ENCODE measurements around the gene CCDC141. TPM values are rescaled to one million over a fixed set of nuclear protein-coding genes. Genes with fewer than 3 reads are reported as not detected.

CCDC141 gene
- total RNA-seq, 1 donor from 2014 or later = not detected

GRCh38 chr2:178913049-178913441, 136.9 kb downstream of the CCDC141 start:
- TF ChIP-seq, protein P1, sequence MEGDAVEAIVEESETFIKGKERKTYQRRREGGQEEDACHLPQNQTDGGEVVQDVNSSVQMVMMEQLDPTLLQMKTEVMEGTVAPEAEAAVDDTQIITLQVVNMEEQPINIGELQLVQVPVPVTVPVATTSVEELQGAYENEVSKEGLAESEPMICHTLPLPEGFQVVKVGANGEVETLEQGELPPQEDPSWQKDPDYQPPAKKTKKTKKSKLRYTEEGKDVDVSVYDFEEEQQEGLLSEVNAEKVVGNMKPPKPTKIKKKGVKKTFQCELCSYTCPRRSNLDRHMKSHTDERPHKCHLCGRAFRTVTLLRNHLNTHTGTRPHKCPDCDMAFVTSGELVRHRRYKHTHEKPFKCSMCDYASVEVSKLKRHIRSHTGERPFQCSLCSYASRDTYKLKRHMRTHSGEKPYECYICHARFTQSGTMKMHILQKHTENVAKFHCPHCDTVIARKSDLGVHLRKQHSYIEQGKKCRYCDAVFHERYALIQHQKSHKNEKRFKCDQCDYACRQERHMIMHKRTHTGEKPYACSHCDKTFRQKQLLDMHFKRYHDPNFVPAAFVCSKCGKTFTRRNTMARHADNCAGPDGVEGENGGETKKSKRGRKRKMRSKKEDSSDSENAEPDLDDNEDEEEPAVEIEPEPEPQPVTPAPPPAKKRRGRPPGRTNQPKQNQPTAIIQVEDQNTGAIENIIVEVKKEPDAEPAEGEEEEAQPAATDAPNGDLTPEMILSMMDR (IDR thresholded peaks at IDR 0.05) = no peak
- no peak for DNase-seq (ENCODE audit: low spot score)
- H3K27me3 Mint-ChIP-seq (ENCODE audit: low read depth) = peaks cover 34% of the 10 kb centered on the region
- H3K27ac Mint-ChIP-seq (ENCODE audit: unreplicated experiment) = no peak overlapping the region
- H3K4me3 Mint-ChIP-seq (ENCODE audit: unreplicated experiment) = no peak overlapping the region
- H3K4me1 Mint-ChIP-seq (ENCODE audit: low read depth) = no peaks in the 10 kb centered on the region
- no peaks in the 10 kb centered on the region for H3K36me3 Mint-ChIP-seq (ENCODE audit: low read depth)
- H3K9me3 Mint-ChIP-seq (ENCODE audit: low read depth) = no peaks in the 10 kb centered on the region

- Mint-ChIP-seq H3K4me3 (ENCODE audit: unreplicated experiment) (no peak overlapping the region), H3K27me3 (ENCODE audit: low read depth) (peaks cover 30% of the 10 kb centered on the region), H3K36me3 (ENCODE audit: low read depth) (no peaks in the 10 kb centered on the region), H3K9me3 (ENCODE audit: low read depth) (no peaks in the 10 kb centered on the region), H3K27ac (ENCODE audit: unreplicated experiment) (no peak overlapping the region), H3K4me1 (ENCODE audit: low read depth) (no peaks in the 10 kb centered on the region)
- no peak for DNase-seq (ENCODE audit: low spot score)
- TF ChIP-seq, protein P1 (IDR thresholded peaks at IDR 0.05) = no peak
These were observed 137.4 kb downstream of the CCDC141 start for GRCh38 chr2:178912416-178913048.

DNA sequence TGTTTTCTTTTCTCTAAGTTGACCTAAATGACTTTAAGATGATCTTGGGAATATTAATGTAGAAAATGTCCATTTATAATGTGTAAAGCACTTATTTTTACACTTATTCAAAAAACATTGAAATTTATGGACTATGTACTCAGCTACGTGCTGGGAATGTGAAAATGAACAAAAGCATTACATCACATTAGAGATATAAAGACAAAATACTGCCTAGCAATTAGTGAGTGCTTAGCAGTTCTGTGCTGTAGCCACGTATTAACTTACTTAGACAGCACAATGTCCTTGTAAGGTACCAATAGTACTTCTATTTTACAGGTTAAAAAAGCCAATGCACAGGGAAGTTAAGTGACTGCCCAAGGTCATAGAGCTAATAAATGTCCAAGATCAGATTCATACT, 138.9 kb downstream of the CCDC141 start:
- Mint-ChIP-seq H3K4me1 (ENCODE audit: low read depth) (no peaks in the 10 kb centered on the region), H3K27me3 (ENCODE audit: low read depth) (peaks cover 31% of the 10 kb centered on the region)
- no peak for DNase-seq (ENCODE audit: low spot score)

DNA sequence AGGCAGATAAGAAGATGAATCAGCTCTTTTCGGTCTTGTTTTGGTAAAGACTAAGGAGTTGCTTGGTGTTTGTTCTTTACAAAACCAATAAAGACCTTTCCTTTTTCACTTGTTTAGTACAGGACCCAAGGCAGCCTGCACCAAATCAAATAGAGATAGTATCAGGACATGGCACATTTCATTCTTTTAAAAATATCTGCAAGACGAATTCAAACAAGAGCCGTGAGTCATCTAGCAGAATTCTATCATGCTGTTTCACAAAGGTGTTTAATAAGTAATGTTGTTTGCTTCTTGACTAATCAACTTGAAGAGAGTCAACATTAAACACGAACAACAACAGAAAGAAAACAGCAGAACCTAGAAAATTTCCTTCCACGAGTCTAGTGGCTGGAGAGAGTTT, 139.9 kb downstream of the CCDC141 start:
- no peaks in the 10 kb centered on the region for H3K36me3 Mint-ChIP-seq (ENCODE audit: low read depth)
- H3K4me1 Mint-ChIP-seq (ENCODE audit: low read depth) = no peaks in the 10 kb centered on the region
- peaks cover 24% of the 10 kb centered on the region for H3K27me3 Mint-ChIP-seq (ENCODE audit: low read depth)
- no peaks in the 10 kb centered on the region for H3K9me3 Mint-ChIP-seq (ENCODE audit: low read depth)
- TF ChIP-seq, protein P1 (IDR thresholded peaks at IDR 0.05) = no peak
- H3K27ac Mint-ChIP-seq (ENCODE audit: unreplicated experiment) = no peak overlapping the region
- no peak overlapping the region for H3K4me3 Mint-ChIP-seq (ENCODE audit: unreplicated experiment)
- DNase-seq (ENCODE audit: low spot score) = no peak

More for the DNA sequence above, 138.9 kb downstream of the CCDC141 start:
- Mint-ChIP-seq H3K36me3 (ENCODE audit: low read depth) (no peaks in the 10 kb centered on the region), H3K9me3 (ENCODE audit: low read depth) (no peaks in the 10 kb centered on the region), H3K4me3 (ENCODE audit: unreplicated experiment) (no peak overlapping the region), H3K27ac (ENCODE audit: unreplicated experiment) (no peak overlapping the region)
- TF ChIP-seq, protein P1 (IDR thresholded peaks at IDR 0.05) = no peak

DNA sequence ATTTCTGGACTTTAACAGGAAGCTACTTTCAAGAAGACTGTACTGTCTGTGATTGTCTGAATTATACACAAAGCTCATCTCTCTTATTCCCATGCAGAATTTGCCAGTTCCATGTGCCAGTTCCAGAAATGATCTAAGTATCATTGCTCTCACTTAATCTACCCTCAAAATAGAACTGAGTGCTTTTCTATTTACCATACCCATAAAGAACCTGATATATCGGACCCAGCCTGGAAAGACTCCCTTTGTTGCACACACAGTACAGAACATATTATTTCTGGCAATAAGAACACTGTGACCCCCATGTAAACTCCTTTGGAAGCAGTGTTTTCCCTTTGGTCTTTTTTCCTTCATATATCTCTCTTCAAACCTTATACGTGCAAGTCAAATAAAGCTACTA, 140.4 kb downstream of the CCDC141 start:
- no peak for DNase-seq (ENCODE audit: low spot score)
- H3K4me1 Mint-ChIP-seq (ENCODE audit: low read depth) = no peaks in the 10 kb centered on the region
- TF ChIP-seq, protein P1 (IDR thresholded peaks at IDR 0.05) = no peak
- H3K36me3 Mint-ChIP-seq (ENCODE audit: low read depth) = no peaks in the 10 kb centered on the region
- H3K9me3 Mint-ChIP-seq (ENCODE audit: low read depth) = no peaks in the 10 kb centered on the region
- no peak overlapping the region for H3K27ac Mint-ChIP-seq (ENCODE audit: unreplicated experiment)
- H3K4me3 Mint-ChIP-seq (ENCODE audit: unreplicated experiment) = no peak overlapping the region
- H3K27me3 Mint-ChIP-seq (ENCODE audit: low read depth) = peaks cover 27% of the 10 kb centered on the region

All from chondrocyte (in vitro differentiated cells).